SU-DHL-6 (cell line): ENCODE measurements around the gene SKIDA1.

ENCODE experiments used
- H2AFZ ChIP-seq: fragments of 200-600 bp; sonication (generic); 2 replicates; pipeline ENCODE4 v1.6.1; 2014; ENCODE audit warnings: low read depth, mild to moderate bottlenecking, moderate library complexity, mixed read lengths, antibody characterized with exemption, low read length; ENCODE audit not compliant: severe bottlenecking
- H3F3A ChIP-seq: fragments of 200-600 bp; shearing (Covaris generic); 2 replicates; pipeline ENCODE4 v1.6.0; 2016; ENCODE audit warnings: antibody characterized with exemption, mild to moderate bottlenecking; ENCODE audit not compliant: insufficient read depth
- H3K27ac ChIP-seq: fragments of 200-600 bp; sonication (generic); 2 replicates; pipeline ENCODE4 v1.5.1; 2016; ENCODE audit warnings: low read depth, mild to moderate bottlenecking, low read length, moderate library complexity, mixed read lengths
- H3K27me3 ChIP-seq: fragments of 200-600 bp; sonication (generic), shearing (Covaris generic); 2 replicates; pipeline ENCODE4 v1.6.0; 2014; ENCODE audit warnings: mild to moderate bottlenecking, low read length
- H3K36me3 ChIP-seq: fragments of 200-600 bp; sonication (generic); 2 replicates; pipeline ENCODE4 v1.6.1; 2014; ENCODE audit warnings: mild to moderate bottlenecking, low read length, mixed read lengths
- H3K4me2 ChIP-seq: fragments of 300-600, 200-600 bp; shearing (Covaris generic), sonication (generic); 2 replicates; pipeline ENCODE4 v1.6.0; 2014; ENCODE audit warnings: low read length, low read depth, mild to moderate bottlenecking; ENCODE audit not compliant: poor library complexity, severe bottlenecking
- H3K4me3 ChIP-seq: fragments of 200-600 bp; sonication (generic); 2 replicates; pipeline ENCODE4 v1.5.1; 2014; ENCODE audit warnings: antibody characterized with exemption, low read length, mild to moderate bottlenecking, mixed read lengths; ENCODE audit not compliant: insufficient read depth, poor library complexity, severe bottlenecking
- H3K79me2 ChIP-seq: fragments of 200-600 bp; sonication (generic); 2 replicates; pipeline ENCODE4 v1.6.1; 2014; ENCODE audit warnings: mild to moderate bottlenecking, low read length, moderate library complexity; ENCODE audit not compliant: insufficient read depth
- H3K9ac ChIP-seq: fragments of 200-600 bp; sonication (generic); 2 replicates; pipeline ENCODE4 v1.7.0; 2014; ENCODE audit warnings: mild to moderate bottlenecking, low read length
- H3K9me2 ChIP-seq: fragments of 200-600 bp; sonication (generic); replicated peaks from 2 replicates; pipeline ENCODE4 v1.6.1; 2014; ENCODE audit warnings: low read length; ENCODE audit not compliant: insufficient read depth
- H3K9me3 ChIP-seq: fragments of 200-600 bp; sonication (generic); 2 replicates; pipeline ENCODE4 v1.6.1; 2014; ENCODE audit warnings: low read length, mixed read lengths; ENCODE audit not compliant: insufficient read depth
- H4K20me1 ChIP-seq: fragments of 200-600 bp; sonication (generic); 2 replicates; pipeline ENCODE4 v1.6.1; 2014; ENCODE audit warnings: low read depth, mild to moderate bottlenecking, antibody characterized with exemption, low read length, moderate library complexity, mixed read lengths
- EZH2phosphoT487 ChIP-seq: fragments of 200-600 bp; sonication (generic), shearing (Covaris generic); conservative IDR thresholded peaks from 2 replicates; pipeline ENCODE4 v1.6.1; 2018; ENCODE audit warnings: mild to moderate bottlenecking, antibody characterized with exemption, low read length, moderate library complexity, mixed read lengths
- TF ChIP-seq, protein P1 (sequence below): fragments of 200-600 bp; sonication (generic); IDR thresholded peaks from one replicate; pipeline ENCODE4 v1.5.1; 2017; ENCODE audit warnings: antibody characterized with exemption, mild to moderate bottlenecking, low read length, moderate library complexity; ENCODE audit not compliant: insufficient read depth, poor library complexity, severe bottlenecking

SKIDA1 gene

GRCh38 chr10:21510241-21511094 is 15.0 kb downstream of the SKIDA1 start:
- Histone ChIP-seq H3K9ac (no peak overlapping the region), H2AFZ (no peak overlapping the region), H3K36me3 (no peaks in the 10 kb centered on the region), H3K4me3 (no peak overlapping the region), H3K27me3 (no peaks in the 10 kb centered on the region), H3K4me2 (no peak overlapping the region), H3K9me2 (no peaks in the 10 kb centered on the region), H3F3A (no peaks in the 10 kb centered on the region), H3K79me2 (no peaks in the 10 kb centered on the region), H3K27ac (no peak overlapping the region), H3K9me3 (no peaks in the 10 kb centered on the region), H4K20me1 (no peaks in the 10 kb centered on the region)
- TF ChIP-seq, protein P1, sequence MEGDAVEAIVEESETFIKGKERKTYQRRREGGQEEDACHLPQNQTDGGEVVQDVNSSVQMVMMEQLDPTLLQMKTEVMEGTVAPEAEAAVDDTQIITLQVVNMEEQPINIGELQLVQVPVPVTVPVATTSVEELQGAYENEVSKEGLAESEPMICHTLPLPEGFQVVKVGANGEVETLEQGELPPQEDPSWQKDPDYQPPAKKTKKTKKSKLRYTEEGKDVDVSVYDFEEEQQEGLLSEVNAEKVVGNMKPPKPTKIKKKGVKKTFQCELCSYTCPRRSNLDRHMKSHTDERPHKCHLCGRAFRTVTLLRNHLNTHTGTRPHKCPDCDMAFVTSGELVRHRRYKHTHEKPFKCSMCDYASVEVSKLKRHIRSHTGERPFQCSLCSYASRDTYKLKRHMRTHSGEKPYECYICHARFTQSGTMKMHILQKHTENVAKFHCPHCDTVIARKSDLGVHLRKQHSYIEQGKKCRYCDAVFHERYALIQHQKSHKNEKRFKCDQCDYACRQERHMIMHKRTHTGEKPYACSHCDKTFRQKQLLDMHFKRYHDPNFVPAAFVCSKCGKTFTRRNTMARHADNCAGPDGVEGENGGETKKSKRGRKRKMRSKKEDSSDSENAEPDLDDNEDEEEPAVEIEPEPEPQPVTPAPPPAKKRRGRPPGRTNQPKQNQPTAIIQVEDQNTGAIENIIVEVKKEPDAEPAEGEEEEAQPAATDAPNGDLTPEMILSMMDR = no peak
- no peak for TF ChIP-seq EZH2phosphoT487

DNA sequence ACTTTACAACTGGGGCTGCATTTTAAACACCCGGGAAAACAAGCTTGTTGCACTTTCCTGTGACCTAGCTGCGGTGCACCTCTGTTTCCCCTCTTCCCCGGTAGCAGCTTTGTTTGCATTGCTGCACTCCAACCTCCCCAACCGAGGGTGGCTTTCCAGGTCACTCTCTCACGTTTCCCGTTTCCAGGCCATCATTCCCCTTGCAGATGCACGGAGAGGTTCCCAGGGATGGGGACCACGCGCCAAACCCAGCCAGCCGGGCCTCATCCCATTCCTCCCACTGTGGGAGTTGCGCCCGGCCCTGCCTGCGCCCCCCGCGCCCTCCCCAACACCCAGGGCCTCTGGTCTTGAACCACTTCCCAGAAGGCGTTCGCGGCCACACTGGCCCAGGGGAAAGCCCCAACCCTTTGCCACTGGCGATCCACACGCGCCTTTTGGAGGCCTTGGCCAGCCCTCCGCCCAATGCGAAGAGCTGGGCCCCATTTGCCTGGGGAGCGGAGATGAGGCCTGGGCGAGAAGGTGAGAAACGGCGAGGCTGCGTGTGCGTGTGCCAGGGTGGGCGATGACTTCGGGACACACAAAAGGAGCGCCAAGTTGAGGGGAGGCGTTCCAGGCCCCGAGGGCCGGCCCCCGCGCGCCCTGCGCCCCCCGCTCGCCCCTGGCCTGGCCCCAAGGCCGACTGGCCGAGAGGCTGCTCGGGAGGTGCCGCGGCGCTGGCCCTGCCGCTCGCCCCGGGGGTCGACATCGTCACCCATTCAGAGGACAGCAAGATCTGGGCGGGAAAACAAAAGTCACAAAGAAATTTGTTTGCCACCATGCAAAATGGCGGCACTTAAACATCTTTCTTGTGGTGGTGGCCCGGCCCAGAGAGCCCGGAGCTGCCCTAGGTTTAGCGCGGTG is 15.9 kb downstream of the SKIDA1 start:
- Histone ChIP-seq H3K27me3 (no peaks in the 10 kb centered on the region), H2AFZ (no peak overlapping the region), H3K36me3 (no peaks in the 10 kb centered on the region), H4K20me1 (no peaks in the 10 kb centered on the region), H3K27ac (no peak overlapping the region), H3F3A (no peaks in the 10 kb centered on the region), H3K4me2 (no peak overlapping the region), H3K79me2 (no peaks in the 10 kb centered on the region), H3K9me3 (no peaks in the 10 kb centered on the region), H3K9me2 (no peaks in the 10 kb centered on the region), H3K4me3 (no peak overlapping the region), H3K9ac (no peak overlapping the region)
- TF ChIP-seq EZH2phosphoT487 = no peak
- TF ChIP-seq, protein P1 = no peak

DNA sequence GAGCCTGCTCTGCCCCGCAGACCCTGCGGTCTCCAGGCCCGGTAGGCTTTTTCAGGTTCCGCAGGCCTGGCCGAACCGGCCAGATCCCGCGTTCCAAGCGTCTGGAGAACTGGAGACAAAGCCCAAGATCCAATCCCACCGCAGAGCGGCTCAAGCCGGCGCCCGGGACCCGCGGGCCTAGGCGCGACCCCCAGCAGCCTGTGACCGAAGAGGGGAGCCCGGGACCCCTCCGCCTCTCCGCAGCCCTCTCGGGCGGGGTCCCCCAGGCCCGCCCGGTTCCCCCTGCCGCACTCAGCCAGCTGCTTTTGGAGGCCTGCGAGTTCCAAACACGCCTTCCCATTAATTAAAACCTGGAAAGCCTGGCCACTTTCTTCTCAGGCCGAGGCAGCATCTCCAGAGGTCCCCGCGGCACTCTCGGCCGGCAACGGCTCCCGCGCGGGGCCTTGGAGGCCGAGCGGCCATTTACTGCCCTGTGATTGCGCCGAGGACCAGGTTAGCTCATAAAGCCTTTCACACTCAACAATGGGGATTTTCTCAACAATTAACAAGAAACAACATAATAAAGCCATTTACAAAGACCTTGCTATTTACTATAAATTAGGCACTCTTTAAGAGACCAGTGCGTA is 16.7 kb downstream of the SKIDA1 start:
- Histone ChIP-seq H3F3A (no peaks in the 10 kb centered on the region), H3K4me3 (no peak overlapping the region), H3K9me3 (no peaks in the 10 kb centered on the region), H3K36me3 (no peaks in the 10 kb centered on the region), H3K27ac (no peak overlapping the region), H3K9me2 (no peaks in the 10 kb centered on the region), H4K20me1 (no peaks in the 10 kb centered on the region), H3K27me3 (no peaks in the 10 kb centered on the region; the same call in 1 of the 2 replicates), H3K9ac (no peak overlapping the region), H2AFZ (no peak overlapping the region), H3K4me2 (no peak overlapping the region), H3K79me2 (no peaks in the 10 kb centered on the region)
- TF ChIP-seq, protein P1 = no peak
- no peak for TF ChIP-seq EZH2phosphoT487
